ENCODE data around the gene PSMD5.

The PSMD5 gene

GRCh38 chr9:120801441-120801840 is 41.3 kb downstream of the PSMD5 start:
- Histone ChIP-seq H3K27ac (replicated peaks; ENCODE audit: low read length) (no peak overlapping the region), H3K27me3 (ENCODE audit: control insufficient read depth in 3 of 3, insufficient read depth in 3 of 3, low read depth in 1 of 3, low read length in 3 of 3) (no peaks in the 10 kb centered on the region), H3K18ac (ENCODE audit: low read length) (no peak overlapping the region), H2AFZ (ENCODE audit: low read length) (no peak overlapping the region), H2BK12ac (ENCODE audit: low read length) (no peak overlapping the region), H3K79me1 (ENCODE audit: low read depth, low read length) (no peaks in the 10 kb centered on the region), H3K14ac (ENCODE audit: low read length) (no peak overlapping the region), H3K23ac (ENCODE audit: low read depth, low read length, poor library complexity) (no peak overlapping the region), H2BK120ac (ENCODE audit: low read depth, low read length) (no peak overlapping the region), H2BK15ac (ENCODE audit: low read length) (no peak overlapping the region), H3K4me3 (ENCODE audit: low read length in 2 of 2) (no peak overlapping the region), H3K4ac (ENCODE audit: low read length) (no peak overlapping the region), H3K36me3 (replicated peaks in 1 of 2; ENCODE audit: control insufficient read depth in 2 of 2, insufficient read depth in 2 of 2, low read length in 2 of 2) (peaks cover 3% of the 10 kb centered on the region in 2 donors), H2BK5ac (ENCODE audit: low read length) (no peak overlapping the region), H4K91ac (ENCODE audit: low read depth, low read length, poor library complexity) (no peak overlapping the region), H3K4me1 (ENCODE audit: control insufficient read depth in 2 of 2, insufficient read depth in 1 of 2, low read depth in 1 of 2, low read length in 2 of 2) (no peaks in the 10 kb centered on the region), H2AK5ac (ENCODE audit: low read depth, low read length) (no peak overlapping the region), H4K8ac (ENCODE audit: low read depth, low read length) (no peak overlapping the region), H3K4me2 (ENCODE audit: insufficient read depth, low read length, poor library complexity, severe bottlenecking) (no peak overlapping the region), H3K9ac (ENCODE audit: low read depth, low read length, poor library complexity) (no peak overlapping the region), H3K9me3 (replicated peaks in 1 of 2; ENCODE audit: control insufficient read depth in 2 of 2, insufficient read depth in 1 of 2, low read depth in 1 of 2, low read length in 2 of 2) (no peaks in the 10 kb centered on the region)
- DNase-seq (ENCODE audit: low spot score) = no peak
- no CpG with 5 or more reads among the region's 7 CpGs for WGBS, 2 donors (ENCODE audit: extremely low coverage in 2 of 2, insufficient read length in 2 of 2, insufficient replicate concordance in 1 of 2)

GRCh38 chr9:120792898-120793765 is 49.6 kb downstream of the PSMD5 start, which contains the start of gene FBXW2:
Gene FBXW2 (minus strand): TSS chr9:120793416. CDS start chr9:120788258, 5,158 bp downstream.
- Histone ChIP-seq H2BK120ac (ENCODE audit: low read depth, low read length) (no peak within 1 kb of the TSS), H3K14ac (ENCODE audit: low read length) (peak within 1 kb of the TSS; percentile 39), H3K36me3 (replicated peaks in 1 of 2; ENCODE audit: control insufficient read depth in 2 of 2, insufficient read depth in 2 of 2, low read length in 2 of 2) (peaks cover 3 to 32% of the 10 kb centered on the region in 2 donors), H3K79me1 (ENCODE audit: low read depth, low read length) (peaks cover 2% of the 10 kb centered on the region), H3K23ac (ENCODE audit: low read depth, low read length, poor library complexity) (peak within 1 kb of the TSS; percentile 98), H3K27ac (replicated peaks; ENCODE audit: low read length) (peak within 1 kb of the TSS; percentile 56), H2BK12ac (ENCODE audit: low read length) (no peak within 1 kb of the TSS), H2BK5ac (ENCODE audit: low read length) (no peak within 1 kb of the TSS), H3K27me3 (ENCODE audit: control insufficient read depth in 3 of 3, insufficient read depth in 3 of 3, low read depth in 1 of 3, low read length in 3 of 3) (no peaks in the 10 kb centered on the region), H3K4me3 (ENCODE audit: low read length in 2 of 2) (peak within 1 kb of the TSS; percentile 77 to 94), H4K8ac (ENCODE audit: low read depth, low read length) (no peak within 1 kb of the TSS), H4K91ac (ENCODE audit: low read depth, low read length, poor library complexity) (no peak within 1 kb of the TSS), H2AK5ac (ENCODE audit: low read depth, low read length) (no peak within 1 kb of the TSS), H3K4me2 (ENCODE audit: insufficient read depth, low read length, poor library complexity, severe bottlenecking) (peak within 1 kb of the TSS; percentile 81), H3K4ac (ENCODE audit: low read length) (no peak within 1 kb of the TSS), H2AFZ (ENCODE audit: low read length) (peak within 1 kb of the TSS; percentile 89), H2BK15ac (ENCODE audit: low read length) (no peak within 1 kb of the TSS), H3K18ac (ENCODE audit: low read length) (peak within 1 kb of the TSS; percentile 95), H3K9ac (ENCODE audit: low read depth, low read length, poor library complexity) (peak within 1 kb of the TSS; percentile 92), H3K9me3 (replicated peaks in 1 of 2; ENCODE audit: control insufficient read depth in 2 of 2, insufficient read depth in 1 of 2, low read depth in 1 of 2, low read length in 2 of 2) (no peaks in the 10 kb centered on the region), H3K4me1 (ENCODE audit: control insufficient read depth in 2 of 2, insufficient read depth in 1 of 2, low read depth in 1 of 2, low read length in 2 of 2) (peaks cover 3% of the 10 kb centered on the region in 2 donors)
- peak; percentile 88 for DNase-seq (ENCODE audit: low spot score)
- no CpG with 5 or more reads among the region's 72 CpGs for WGBS, 2 donors (ENCODE audit: extremely low coverage in 2 of 2, insufficient read length in 2 of 2, insufficient replicate concordance in 1 of 2)

GRCh38 chr9:120791161-120791560 is 51.6 kb downstream of the PSMD5 start:
- H4K8ac ChIP-seq (ENCODE audit: low read depth, low read length) = no peak overlapping the region
- WGBS, 2 donors (ENCODE audit: extremely low coverage in 2 of 2, insufficient read length in 2 of 2, insufficient replicate concordance in 1 of 2) = no CpG with 5 or more reads among the region's 3 CpGs
- no peak overlapping the region for H4K91ac ChIP-seq (ENCODE audit: low read depth, low read length, poor library complexity)
- no peak overlapping the region for H2BK120ac ChIP-seq (ENCODE audit: low read depth, low read length)
- no peak overlapping the region for H2BK12ac ChIP-seq (ENCODE audit: low read length)
- no peak overlapping the region for H3K27ac ChIP-seq (replicated peaks; ENCODE audit: low read length)
- H2AK5ac ChIP-seq (ENCODE audit: low read depth, low read length) = no peak overlapping the region
- H3K9ac ChIP-seq (ENCODE audit: low read depth, low read length, poor library complexity) = no peak overlapping the region
- no peak for DNase-seq (ENCODE audit: low spot score)
- no peak overlapping the region for H3K14ac ChIP-seq (ENCODE audit: low read length)
- H3K9me3 ChIP-seq (replicated peaks in 1 of 2; ENCODE audit: control insufficient read depth in 2 of 2, insufficient read depth in 1 of 2, low read depth in 1 of 2, low read length in 2 of 2) = no peaks in the 10 kb centered on the region
- no peak overlapping the region for H2BK15ac ChIP-seq (ENCODE audit: low read length)
- H3K36me3 ChIP-seq (replicated peaks in 1 of 2; ENCODE audit: control insufficient read depth in 2 of 2, insufficient read depth in 2 of 2, low read length in 2 of 2) = peaks cover 8 to 52% of the 10 kb centered on the region in 2 donors
- no peak overlapping the region for H2AFZ ChIP-seq (ENCODE audit: low read length)
- no peak overlapping the region for H3K4me3 ChIP-seq (ENCODE audit: low read length in 2 of 2)
- H3K23ac ChIP-seq (ENCODE audit: low read depth, low read length, poor library complexity) = no peak overlapping the region
- H3K4ac ChIP-seq (ENCODE audit: low read length) = no peak overlapping the region
- H3K4me2 ChIP-seq (ENCODE audit: insufficient read depth, low read length, poor library complexity, severe bottlenecking) = no peak overlapping the region
- H3K79me1 ChIP-seq (ENCODE audit: low read depth, low read length) = peaks cover 4% of the 10 kb centered on the region
- no peaks in the 10 kb centered on the region for H3K27me3 ChIP-seq (ENCODE audit: control insufficient read depth in 3 of 3, insufficient read depth in 3 of 3, low read depth in 1 of 3, low read length in 3 of 3)
- H3K4me1 ChIP-seq (ENCODE audit: control insufficient read depth in 2 of 2, insufficient read depth in 1 of 2, low read depth in 1 of 2, low read length in 2 of 2) = peaks cover 3% of the 10 kb centered on the region in 2 donors
- no peak overlapping the region for H2BK5ac ChIP-seq (ENCODE audit: low read length)
- no peak overlapping the region for H3K18ac ChIP-seq (ENCODE audit: low read length)

GRCh38 chr9:120787933-120788332 is 54.8 kb downstream of the PSMD5 start:
- Histone ChIP-seq H4K8ac (ENCODE audit: low read depth, low read length) (no peak overlapping the region), H3K18ac (ENCODE audit: low read length) (no peak overlapping the region), H3K9me3 (replicated peaks in 1 of 2; ENCODE audit: control insufficient read depth in 2 of 2, insufficient read depth in 1 of 2, low read depth in 1 of 2, low read length in 2 of 2) (no peaks in the 10 kb centered on the region), H2BK15ac (ENCODE audit: low read length) (no peak overlapping the region), H3K9ac (ENCODE audit: low read depth, low read length, poor library complexity) (no peak overlapping the region), H3K14ac (ENCODE audit: low read length) (no peak overlapping the region), H2BK5ac (ENCODE audit: low read length) (no peak overlapping the region), H3K23ac (ENCODE audit: low read depth, low read length, poor library complexity) (no peak overlapping the region), H3K4me1 (ENCODE audit: control insufficient read depth in 2 of 2, insufficient read depth in 1 of 2, low read depth in 1 of 2, low read length in 2 of 2) (peaks cover 0 to 3% of the 10 kb centered on the region in 2 donors), H3K4ac (ENCODE audit: low read length) (no peak overlapping the region), H3K79me1 (ENCODE audit: low read depth, low read length) (peaks cover 4% of the 10 kb centered on the region), H2BK120ac (ENCODE audit: low read depth, low read length) (no peak overlapping the region), H3K27ac (replicated peaks; ENCODE audit: low read length) (no peak overlapping the region), H2AFZ (ENCODE audit: low read length) (no peak overlapping the region), H3K27me3 (ENCODE audit: control insufficient read depth in 3 of 3, insufficient read depth in 3 of 3, low read depth in 1 of 3, low read length in 3 of 3) (no peaks in the 10 kb centered on the region), H2AK5ac (ENCODE audit: low read depth, low read length) (no peak overlapping the region), H3K36me3 (replicated peaks in 1 of 2; ENCODE audit: control insufficient read depth in 2 of 2, insufficient read depth in 2 of 2, low read length in 2 of 2) (peaks cover 8 to 80% of the 10 kb centered on the region in 2 donors), H3K4me2 (ENCODE audit: insufficient read depth, low read length, poor library complexity, severe bottlenecking) (no peak overlapping the region), H3K4me3 (ENCODE audit: low read length in 2 of 2) (no peak overlapping the region), H2BK12ac (ENCODE audit: low read length) (no peak overlapping the region), H4K91ac (ENCODE audit: low read depth, low read length, poor library complexity) (no peak overlapping the region)
- no peak for DNase-seq (ENCODE audit: low spot score)
- WGBS, 2 donors (ENCODE audit: extremely low coverage in 2 of 2, insufficient read length in 2 of 2, insufficient replicate concordance in 1 of 2) = no CpG with 5 or more reads among the region's 4 CpGs
